HG02938 (cell line): Measurements from ENCODE around the gene COL27A1.
A peak's percentile ranks its signal among the peaks of the same experiment; 100 is the strongest.

Experiments used
- ATAC-seq: cut with Tn5 transposase; IDR thresholded peaks from one replicate; pipeline ENCODE4 v1.9.1; 2021; ENCODE audit warnings: mild to moderate bottlenecking, moderate library complexity; ENCODE audit not compliant: unreplicated experiment

Gene COL27A1

DNA sequence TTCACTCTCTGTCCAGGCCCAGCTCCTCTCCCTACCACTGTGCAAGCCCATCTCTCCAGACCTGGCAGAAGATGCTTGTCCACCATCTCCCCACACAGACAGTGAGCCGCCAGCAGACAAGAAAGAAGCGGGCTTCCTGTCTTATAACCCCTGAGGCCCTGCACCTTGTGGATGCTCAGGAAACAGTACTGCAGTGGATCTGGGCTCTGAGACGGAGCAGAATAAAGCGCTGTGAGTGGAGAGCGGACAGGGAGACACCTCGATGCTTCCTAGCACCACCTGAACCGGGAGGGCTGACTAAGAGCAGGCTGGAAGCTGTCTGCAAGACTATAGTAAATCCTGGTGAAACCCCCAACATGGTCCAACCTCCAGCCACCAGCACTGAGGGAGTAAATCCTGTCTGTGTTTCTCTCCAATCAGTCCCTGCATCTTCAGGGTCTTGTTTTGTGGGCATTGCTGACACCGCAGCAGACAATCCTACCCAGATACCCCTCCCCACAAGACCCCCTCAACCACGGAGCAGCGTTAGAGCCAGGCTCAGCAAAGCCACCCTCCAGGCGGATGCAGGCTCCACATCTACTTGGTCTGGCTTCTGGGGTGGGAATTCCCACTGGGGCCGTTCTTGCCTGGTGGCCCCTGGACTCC is 193.0 kb downstream of the COL27A1 start:
- ATAC-seq: no peak

- ATAC-seq: peak; percentile 86
These were observed 193.7 kb downstream of the COL27A1 start for GRCh38 chr9:114348906-114349482.

DNA sequence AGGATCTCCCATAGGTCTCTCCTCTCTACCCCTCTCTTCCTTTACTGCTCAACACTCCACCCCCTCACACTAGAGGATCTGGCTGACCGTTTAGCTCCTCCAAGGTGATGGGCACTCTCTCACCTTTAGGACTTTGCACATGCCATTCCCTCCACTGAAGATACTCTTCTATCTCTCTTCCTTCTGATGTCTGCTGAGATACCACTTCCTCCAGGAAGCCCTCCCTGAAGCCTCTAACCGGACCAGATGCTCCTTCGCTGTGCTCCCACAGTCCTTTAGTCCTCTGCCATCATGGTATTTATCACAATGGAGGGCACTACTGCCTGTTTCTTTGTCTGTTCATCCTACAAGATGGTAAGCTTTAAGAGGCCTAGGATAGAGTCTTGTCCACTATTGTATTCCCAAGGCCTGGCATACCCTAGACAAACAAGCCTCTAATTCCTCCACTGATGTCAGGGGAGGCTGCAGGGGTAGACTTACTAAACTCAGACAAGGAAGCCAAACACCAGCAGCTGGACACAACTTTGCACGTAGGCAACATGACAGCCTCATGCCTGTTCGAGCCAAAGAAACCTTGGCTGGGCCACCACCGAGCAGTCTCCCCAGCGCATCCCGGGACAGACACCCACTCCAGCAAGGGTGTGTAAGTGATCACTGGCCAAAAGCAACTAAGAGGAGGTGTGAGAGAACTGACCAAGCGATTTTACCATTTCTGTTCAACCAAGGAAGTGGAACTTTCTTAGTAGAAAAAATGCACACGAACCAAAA is 194.6 kb downstream of the COL27A1 start:
- no peak for ATAC-seq

DNA sequence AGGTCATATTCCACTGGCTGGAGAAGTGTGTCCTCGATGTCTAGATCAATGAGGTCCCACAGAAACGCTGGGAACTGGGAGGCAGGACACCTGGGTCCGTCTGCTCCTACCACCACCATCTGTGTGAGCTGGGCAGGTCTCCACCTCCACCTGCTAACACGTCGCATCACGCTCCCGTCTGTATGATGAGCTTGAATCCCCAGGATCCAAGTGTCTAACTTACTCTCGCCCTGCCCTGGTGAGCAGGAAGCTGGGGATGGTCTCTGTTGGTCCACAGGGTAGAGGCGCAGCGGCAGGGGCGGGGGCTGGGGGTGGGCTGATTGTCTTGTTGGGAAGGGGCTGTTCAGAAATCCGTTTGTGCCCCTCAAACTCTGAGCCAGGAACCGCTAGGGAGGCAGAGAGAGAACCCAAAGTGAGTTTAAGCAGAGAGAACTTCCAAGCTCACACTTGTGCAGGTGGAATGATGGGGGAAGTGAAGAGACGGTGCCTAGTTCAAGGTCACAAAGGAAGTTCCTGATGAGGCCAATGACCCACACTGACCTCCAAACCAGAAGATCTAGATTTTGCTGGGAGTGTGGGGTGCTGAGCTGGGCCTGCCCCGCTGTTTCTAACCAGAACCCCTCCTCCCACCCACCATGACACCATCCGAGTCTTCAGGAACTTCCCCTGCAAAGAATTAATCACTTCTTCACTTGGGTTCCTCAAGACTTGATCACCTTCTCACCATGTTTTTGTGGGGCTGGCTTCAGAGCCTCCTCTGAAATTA is 195.5 kb downstream of the COL27A1 start:
- no peak for ATAC-seq

- no peak for ATAC-seq
These were observed 196.6 kb downstream of the COL27A1 start for GRCh38 chr9:114351932-114352331.

DNA sequence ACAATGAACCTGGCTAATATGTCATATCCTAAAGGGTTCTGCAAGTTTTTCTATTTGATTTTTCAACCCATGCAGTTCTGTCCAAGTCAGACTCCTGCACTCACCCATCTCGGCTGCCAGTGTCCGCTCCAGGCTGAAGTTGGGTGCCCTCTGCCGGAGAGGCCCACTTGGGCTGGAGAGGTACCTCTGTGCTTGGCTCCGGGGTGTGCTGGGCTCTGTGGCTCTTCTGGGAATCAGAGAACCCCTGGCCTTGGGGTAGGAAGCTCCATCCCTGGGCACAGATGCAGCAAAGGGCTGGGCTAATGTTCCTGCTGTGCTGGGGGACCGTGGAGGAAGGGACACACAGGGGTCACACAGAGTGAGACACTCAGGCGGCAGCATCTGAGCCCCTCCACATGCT is 200.5 kb downstream of the COL27A1 start:
- no peak for ATAC-seq

GRCh38 chr9:114356792-114357191 is 201.5 kb downstream of the COL27A1 start:
- no peak for ATAC-seq

DNA sequence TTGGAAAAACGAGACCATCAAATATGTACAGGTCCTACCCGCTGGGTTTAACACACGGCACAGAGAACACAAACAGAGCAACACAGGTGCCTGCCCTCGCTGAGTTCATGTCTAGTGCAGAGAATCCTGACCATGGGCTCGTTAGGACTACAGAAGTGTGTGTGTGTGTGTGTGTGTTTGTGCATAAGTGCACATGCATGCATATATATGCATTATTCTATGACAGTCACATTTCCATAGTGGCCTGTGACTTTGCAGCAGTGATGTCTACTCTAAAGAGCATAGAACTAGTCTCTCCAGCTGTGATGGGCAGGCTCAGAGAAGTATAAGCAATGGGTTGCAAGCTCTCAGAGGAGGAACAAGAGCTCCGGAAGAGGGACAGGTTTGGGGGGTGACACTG is 202.0 kb downstream of the COL27A1 start:
- no peak for ATAC-seq

GRCh38 chr9:114357911-114358328 is 202.6 kb downstream of the COL27A1 start:
- no peak for ATAC-seq

GRCh38 chr9:114359801-114360200 is 204.5 kb downstream of the COL27A1 start:
- no peak for ATAC-seq

GRCh38 chr9:114361542-114361941 is 206.2 kb downstream of the COL27A1 start:
- ATAC-seq: no peak
